ENCODE results near the gene KAZN.

The KAZN gene

DNA sequence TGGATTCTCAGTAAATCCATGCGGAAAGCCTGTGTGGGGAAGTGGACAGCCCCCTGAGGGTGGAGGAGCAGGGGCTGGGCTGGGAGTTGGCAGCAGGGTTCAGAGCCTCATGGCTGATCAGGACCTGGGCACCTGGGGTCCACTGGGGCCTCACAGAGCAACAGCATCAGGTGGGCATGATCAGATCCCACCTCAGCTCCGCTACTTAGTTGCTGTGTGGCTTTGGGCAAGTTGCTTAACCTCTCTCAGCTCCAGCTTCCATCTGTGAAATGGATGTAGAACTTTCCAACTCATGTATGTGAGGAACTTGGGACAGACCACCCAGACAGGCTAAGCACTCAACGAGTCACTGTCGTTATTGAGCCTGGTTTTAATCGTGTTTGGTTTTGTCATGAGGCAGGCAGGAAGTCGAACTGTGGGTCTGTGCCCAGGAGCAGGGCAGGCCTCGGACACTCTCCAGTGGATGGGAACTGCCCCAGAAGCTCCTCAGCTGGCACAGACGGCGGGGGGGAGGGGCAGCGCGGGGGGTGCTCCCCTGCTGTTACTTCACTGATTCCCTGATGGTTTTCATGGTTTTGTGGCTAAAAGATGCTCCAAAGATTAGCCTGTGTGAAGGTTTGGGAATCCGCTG, 399.3 kb downstream of the KAZN start:
- no peak for DNase-seq (ENCODE audit: low read depth in 1 of 2, low spot score in 1 of 2)

DNA sequence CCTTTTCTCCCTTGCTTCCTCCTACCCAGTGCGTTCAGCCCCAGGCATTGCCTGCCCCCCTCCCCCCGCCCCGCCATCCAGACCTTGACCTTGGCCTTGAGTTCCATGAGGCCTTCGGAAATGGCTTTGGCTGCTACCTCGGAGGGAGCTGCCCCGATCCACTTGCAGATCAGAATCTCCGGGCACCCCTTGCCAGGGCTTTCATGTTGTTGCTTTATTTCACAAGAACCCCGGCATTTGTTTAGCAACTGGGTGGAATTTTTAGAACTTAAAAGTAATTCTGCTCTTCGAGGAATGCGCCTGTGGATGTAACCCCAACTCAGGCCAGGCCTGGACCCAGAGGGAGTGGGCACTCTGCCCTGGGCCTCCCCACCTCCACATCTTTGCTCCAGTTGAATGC, 401.0 kb downstream of the KAZN start:
- DNase-seq (ENCODE audit: low read depth in 1 of 2, low spot score in 1 of 2), result no peak

DNA sequence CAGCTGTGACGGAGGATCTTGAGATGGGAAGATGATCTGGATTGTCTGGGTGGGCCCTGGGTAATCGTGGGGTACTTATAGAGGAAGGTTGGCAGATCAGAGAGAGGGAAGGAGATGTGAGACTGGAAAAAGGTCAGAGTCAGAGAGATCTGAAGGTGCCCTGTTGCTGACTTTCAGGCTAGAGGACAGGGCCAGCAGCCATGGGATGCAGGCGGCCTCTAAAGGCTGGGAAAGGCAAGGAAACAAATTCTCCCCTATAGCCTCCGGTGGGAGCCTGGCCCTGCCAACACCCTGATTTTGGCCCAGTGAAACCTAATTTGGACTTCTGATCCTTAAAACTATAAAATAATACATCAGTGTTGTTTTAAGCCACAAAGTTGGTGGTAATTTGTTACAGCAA, 401.5 kb downstream of the KAZN start:
- DNase-seq (ENCODE audit: low read depth in 1 of 2, low spot score in 1 of 2), result no peak

DNA sequence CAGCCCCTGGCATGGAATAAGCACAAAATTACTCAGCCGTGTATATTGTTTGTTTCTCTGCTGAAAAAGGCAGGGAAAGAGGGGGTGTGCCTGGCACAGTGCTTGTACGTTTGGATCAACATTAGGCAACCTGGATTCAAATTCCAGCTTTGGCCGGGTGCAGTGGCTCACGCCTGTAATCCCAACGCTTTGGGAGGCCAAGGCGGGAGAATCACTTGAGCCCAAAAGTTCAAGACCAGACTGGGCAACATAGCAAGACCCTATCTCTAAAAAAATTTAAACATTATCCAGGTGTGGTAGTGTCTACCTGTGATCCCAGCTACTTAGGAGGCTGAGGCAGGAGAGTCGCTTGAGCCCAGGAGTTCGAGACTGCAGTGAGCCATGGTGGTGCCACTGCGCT, 402.2 kb downstream of the KAZN start:
- DNase-seq (ENCODE audit: low read depth in 1 of 2, low spot score in 1 of 2), result no peak

DNA sequence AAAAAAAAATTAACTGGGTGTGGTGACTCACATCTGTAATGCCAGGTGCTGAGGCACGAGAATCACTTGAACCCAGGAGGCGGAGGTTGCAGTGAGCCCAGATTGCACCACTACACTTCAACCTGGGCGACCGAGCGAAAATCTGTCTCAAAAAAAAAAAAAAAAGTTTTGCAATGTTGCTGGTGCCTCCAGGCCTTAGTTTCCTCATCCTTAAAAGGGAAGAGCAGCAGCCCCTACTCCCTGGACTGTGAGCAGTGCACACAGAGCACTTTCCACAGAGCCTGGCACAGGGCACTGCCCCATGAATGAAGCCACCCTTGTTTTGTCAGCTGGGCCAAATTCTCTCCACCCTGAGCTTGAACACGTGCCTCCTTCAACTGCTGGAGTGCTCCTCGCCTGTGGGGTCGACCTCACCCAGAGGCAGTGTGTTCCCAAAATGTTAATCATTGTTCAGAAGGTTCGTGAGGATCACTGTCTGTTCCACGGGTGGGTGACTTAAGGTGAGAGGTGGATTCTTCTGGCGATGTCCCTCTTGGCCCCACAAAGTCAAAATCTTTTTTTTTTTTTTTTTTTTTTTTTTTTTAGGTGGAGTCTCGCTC, 402.9 kb downstream of the KAZN start:
- DNase-seq (ENCODE audit: low read depth in 1 of 2, low spot score in 1 of 2), result no peak

DNA sequence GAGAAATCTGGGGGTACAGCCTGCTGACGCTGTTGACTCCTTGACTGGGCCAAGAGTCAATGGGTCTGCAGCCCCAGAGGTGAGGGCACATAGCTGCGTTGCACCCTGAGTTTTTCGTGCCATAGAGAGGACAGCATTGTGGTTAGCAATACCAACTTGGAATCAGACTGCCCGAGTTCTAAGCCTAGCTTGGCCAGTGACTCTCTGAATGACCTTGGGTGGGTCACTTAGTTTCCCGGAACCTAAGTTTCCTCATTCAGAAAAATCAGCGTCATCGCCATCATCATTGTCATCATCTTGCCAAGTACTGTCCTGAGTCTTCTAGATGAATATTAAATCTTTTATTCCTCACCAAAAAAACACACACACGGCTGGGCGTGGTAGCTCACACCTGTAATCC, 403.8 kb downstream of the KAZN start:
- DNase-seq (ENCODE audit: low read depth in 1 of 2, low spot score in 1 of 2), result no peak

DNA sequence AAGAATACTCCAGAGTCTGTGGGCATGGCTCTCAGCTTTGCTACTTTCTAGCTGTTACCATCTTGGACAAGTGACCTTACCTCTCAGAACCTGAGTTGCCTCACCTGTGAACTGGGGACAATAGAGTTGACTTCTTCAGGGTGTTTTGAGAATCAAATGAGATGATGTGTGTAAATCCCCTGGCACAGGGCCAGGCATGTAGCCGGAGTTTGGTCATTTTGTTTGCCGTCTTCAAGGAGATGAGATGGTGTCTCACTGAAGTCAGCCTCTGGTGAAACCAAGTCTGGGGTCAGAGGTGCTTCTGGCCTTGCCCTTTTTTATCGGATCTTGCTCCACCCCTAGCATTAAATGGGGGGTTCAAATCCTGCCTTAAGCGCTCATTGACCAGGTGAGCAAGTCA, 405.9 kb downstream of the KAZN start:
- no peak for DNase-seq (ENCODE audit: low read depth in 1 of 2, low spot score in 1 of 2)

DNA sequence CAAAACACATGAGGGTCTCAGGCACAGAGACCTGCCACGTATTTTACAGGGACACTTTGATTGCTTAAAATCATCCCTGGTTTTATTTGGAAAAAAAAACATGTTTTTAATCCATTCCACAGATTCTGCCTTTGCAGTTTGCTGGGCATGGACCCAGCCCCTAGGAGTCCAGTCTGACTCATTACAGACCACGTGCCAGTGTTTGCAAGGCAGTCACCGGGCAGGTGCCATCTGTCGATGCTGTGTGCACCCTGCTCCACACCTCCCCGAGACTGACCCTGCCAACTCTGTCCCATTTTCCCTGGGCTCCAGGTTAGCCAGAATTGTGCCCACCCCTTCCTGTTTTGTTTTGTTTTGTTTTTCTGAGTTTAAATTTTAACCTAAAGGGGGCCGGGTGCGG, 406.6 kb downstream of the KAZN start:
- no peak for DNase-seq (ENCODE audit: low read depth in 1 of 2, low spot score in 1 of 2)

DNA sequence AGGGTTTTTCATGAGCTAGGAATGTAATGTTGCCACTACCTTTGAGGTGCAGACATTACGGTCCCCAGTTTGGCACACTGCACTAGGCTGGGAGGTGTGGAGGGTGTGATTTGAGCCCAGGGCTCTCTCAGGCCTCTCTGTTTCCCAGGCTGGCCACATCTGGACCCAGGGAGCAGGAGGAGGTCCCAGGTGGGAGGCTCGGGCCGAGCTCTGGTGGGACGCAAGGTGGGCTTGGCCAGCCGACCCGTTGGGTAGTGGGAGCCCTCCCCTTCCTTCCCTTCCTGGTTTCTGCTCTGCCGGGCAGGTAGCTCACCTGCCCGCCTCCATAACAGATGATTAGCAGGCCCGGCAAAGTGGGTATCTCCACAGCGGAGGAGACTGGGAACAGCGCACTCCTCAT, 408.9 kb downstream of the KAZN start:
- no peak for DNase-seq (ENCODE audit: low read depth in 1 of 2, low spot score in 1 of 2)

DNA sequence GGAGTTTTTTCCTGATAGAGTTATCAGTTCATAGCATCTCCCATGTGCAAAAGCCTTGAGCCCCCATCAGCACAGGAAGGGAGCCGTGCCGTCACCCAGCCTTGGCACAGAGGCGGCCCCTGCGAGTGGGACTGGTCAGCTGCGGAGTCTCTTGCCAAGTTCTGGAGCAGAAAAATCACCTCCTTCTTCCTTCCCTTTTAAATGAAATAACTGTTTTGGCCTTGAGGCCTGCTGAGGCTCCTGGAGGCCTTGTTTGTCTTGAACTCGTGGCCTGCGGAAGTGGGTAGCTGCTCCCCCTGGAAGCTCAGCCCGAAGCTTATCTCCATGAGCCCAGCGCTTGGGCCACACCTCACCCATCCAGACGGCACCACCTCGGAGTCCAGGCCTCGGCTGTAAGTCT, 409.4 kb downstream of the KAZN start:
- no peak for DNase-seq (ENCODE audit: low read depth in 1 of 2, low spot score in 1 of 2)

DNA sequence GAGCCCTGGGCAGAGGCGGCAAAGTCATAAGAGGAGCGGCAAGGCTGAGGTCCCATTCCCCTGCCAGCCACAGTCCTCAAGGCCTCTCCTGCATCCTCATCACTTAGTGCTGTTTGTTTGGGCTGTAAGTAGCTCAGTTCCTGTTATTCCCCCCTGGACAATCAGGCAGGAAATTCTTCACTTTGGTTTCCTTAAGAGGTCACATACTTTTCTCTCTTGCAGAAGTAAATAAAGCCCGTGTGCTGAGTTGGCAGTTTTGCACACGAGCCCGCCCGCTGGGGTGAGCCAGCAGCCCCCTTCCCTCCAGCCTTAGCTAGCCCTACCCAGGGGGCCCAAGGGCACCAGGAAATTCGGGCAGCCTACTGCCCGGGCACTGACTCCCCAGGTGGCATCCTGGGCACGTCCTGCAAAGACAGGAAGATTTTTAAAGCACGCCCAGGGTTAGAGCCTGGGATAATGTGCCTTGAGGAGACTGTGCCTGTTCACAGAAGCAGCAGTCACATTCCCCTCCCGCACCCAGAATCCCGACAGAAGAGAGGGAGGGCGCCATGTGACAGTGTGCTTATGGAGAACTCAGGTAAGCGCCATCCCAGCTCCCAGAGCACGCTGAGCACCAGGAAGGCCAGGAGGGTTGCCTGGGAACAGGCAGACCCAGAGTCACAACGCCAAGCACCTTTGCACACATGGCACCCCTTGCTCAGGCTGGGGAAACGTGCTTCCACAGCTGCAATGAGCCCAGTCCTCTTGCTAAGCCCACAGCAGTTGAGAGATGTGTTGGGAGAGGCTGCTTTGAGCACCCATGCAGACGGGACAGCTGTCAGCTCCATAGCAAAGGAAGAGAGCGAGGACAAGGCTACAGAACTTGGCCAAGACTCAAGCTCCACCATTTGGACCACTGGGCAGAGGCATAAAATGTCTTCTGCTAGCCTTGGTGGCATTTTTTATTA, 410.6 kb downstream of the KAZN start:
- DNase-seq (ENCODE audit: low read depth in 1 of 2, low spot score in 1 of 2), result no peak

DNA sequence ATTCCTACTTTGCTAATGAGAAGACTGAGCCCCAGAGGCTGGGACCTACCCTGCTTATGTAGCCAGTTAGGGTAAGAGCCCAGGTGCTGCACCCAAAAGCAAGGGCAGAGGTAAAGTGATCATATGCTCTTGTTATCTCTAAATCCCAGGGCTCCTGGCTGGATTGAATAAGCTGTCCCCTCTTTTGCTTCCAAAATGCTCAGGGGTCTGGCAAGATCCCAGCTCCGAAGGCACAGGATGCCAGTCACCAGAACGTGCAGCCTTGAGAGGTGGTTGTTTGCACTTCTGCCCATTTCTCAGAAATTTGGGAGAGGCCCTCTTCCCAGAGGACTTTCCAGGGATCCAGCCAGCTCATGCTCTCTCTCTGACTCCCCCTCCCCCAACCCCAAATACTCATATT, 412.7 kb downstream of the KAZN start:
- DNase-seq (ENCODE audit: low read depth in 1 of 2, low spot score in 1 of 2), result no peak

DNA sequence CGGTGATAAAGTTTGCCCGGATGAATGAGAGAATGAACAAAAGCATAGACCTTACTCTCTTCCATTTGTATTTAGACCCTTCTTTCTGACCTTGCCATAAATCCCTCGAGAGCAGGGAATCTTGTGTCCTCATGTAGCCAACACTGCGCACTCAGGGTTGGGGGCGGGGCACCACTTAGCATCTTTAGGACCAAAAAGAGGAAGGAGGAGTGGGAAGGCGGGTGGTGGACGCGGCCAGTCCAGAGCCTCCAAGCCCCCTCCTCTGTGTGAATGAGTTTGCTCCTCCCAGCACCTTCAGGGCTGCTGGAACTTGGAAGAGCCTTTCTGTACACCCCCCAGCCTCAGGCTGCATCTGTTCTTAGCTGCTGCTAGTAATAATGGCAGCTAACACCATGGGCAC, 413.2 kb downstream of the KAZN start:
- DNase-seq (ENCODE audit: low read depth in 1 of 2, low spot score in 1 of 2), result no peak

DNA sequence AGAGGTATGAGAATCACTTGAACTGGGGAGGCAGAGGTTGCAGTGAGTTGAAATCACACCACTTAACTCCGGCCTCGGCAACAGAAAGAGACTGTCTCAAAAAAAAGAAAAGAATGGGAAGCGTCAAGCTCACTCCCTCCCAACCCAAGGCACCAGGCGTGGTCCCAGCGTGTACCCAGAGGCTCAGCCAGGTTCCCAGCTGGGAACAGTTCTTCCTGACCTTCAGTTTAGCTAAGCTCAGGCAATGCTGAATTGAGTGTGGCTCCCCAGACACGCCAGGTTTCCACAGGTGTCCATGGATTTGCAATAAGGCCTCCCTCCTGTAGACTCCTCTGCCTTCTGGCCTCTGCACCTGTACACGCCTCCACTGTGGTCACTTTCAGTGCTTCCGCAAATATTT, 414.3 kb downstream of the KAZN start:
- DNase-seq (ENCODE audit: low read depth in 1 of 2, low spot score in 1 of 2), result no peak

DNA sequence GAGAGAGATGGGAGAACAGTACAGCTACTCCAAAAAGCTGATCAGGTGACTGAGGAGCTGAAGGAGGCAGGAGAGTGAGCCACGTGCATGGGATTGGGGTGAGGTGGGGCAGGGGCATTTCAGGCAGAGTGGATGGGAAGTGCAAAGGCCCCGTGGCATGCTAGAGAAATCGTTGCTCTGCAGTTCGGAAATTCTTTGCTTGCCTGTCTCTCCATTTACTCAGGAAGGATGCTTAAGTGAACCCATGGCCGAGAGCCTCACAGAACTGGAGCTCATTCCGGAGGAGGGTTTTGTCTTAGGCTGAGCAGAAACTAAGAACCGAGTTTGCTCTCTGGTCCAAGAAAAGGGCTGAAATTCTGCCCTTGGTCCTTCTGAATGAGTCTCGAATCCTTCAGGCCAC, 415.3 kb downstream of the KAZN start:
- no peak for DNase-seq (ENCODE audit: low read depth in 1 of 2, low spot score in 1 of 2)

DNA sequence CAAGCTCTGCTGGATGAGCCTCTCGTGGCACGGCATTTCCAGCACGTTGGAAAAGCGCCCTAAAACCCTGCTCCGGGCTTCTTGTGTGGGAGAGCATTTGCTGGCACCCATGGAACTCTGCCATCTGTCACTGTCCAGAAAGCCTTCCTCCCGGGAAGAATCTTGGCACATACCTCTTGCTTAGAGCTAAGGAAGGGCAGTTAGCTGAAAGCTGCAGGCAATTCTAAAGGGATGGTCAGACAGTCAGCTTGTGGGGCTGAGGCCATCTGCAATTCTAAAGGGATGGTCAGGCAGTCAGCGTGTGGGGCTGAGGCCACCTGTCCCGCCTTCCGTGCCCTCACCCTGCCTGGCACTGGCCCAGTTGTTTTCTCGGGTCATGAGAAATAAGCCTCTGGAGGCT, 416.0 kb downstream of the KAZN start:
- DNase-seq (ENCODE audit: low read depth in 1 of 2, low spot score in 1 of 2), result no peak

DNA sequence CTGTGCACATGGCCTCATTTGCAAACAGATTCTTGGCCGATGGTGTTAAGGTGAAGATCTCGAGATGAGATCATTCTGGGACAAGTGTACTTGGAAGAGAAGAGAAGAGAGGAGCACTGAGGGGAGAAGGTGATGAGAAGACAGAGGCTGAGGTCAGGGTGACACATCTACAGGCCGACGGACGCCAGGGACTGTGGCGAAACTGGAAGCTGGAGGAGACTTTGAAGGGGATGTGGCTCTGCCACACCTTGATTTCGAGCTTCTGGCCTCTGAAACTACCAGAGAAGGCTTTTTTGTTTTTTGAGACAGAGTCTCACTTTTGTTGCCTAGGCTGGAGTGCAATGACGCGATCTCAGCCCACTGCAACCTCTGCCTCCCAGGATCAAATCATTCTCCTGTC, 417.5 kb downstream of the KAZN start:
- no peak for DNase-seq (ENCODE audit: low read depth in 1 of 2, low spot score in 1 of 2)

DNA sequence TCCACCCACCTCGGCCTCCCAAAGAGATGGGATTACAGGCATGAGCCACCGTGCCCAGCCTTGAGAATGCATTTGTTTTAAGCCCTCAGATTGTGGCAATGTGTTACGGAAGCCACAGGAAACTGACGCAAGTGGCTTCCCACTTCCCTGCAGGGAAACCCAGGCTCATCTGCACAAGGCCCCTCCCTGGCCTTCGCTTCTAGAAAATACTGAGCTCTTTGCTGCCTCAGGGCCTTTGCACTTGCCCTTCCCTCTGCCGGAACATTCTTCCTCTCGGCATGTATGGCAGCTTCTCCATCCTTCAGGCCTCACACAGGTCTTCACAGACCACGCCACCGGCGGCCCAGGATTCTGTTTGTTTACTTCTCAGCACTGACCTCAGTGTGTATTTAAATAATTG, 418.0 kb downstream of the KAZN start:
- no peak for DNase-seq (ENCODE audit: low read depth in 1 of 2, low spot score in 1 of 2)

DNA sequence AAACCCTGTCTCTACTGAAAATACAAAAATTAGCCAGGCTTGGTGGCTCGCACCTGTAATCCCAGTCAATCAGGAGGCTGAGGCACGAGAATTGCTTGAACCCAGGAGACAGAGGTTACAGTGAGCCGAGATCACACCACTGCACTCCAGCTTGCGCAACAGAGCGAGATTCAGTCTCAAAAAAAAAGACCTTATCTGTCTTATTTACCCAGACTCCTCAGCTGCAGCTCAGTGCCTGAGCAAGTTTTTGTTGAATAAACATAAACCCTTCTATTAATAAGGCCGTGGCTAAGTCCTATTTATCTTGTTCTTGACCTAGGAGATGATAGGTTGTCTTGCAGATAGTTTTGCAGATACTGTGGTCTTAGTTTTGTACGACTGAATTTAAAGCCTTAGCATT, 418.6 kb downstream of the KAZN start:
- DNase-seq (ENCODE audit: low read depth in 1 of 2, low spot score in 1 of 2), result no peak

DNA sequence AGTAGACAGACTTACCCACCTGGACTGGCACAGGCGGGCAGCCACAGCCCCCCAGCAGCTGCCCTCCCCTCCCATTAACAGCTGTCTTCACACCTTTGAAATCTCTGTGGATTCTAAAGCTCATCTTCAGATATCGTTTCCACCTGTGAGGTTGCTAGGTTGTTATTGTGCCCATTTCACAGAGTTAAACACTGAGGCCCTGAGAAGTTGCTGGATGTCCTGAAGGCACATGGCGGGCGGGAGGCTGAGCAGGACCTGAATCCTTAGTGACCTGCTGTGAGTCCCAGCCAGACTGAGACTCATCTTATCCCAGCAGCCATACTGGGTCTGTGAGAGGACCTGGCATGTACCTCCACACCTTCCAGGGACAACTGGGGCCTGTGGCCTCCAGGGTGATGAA, 420.3 kb downstream of the KAZN start:
- no peak for DNase-seq (ENCODE audit: low read depth in 1 of 2, low spot score in 1 of 2)

DNA sequence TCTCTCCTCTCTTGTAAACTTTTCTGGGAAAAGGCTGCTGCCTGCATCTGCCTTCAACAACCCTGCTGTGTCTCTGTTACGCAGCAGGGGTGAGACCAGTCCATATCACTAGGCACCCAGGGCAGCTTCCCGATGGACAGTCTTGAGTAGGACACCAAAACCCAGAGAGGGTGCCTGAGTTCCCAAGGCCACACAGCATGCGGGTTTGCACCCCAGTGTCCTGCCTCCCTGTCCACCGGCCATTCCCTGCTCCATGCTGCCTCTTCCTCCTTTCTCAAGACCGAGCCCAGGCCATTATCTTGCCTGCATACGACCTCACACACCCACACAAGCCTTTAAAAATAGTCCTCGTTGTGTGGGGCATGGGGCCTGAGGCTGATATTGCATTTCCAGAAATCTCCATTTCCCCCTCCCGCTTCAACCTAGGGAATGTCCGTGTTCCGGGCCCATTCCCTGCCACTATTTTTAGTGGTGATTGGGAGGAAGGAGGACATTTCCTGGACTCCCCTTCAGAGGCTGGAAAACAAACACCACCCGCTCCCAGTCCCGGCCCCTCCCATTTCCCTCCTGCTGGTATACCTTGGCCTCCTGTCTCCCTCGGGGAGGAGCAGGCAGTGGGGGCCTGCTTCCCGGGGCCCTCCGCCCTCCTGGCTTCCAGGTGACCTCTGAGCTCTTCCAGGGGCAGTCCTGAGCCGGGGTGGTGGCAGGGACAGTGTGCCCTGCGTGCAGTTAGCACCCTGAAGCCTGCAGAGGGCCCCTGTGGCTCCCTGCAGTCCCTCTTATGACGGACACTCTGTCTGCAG, 422.7 kb downstream of the KAZN start:
- no peak for DNase-seq (ENCODE audit: low read depth in 1 of 2, low spot score in 1 of 2)

DNA sequence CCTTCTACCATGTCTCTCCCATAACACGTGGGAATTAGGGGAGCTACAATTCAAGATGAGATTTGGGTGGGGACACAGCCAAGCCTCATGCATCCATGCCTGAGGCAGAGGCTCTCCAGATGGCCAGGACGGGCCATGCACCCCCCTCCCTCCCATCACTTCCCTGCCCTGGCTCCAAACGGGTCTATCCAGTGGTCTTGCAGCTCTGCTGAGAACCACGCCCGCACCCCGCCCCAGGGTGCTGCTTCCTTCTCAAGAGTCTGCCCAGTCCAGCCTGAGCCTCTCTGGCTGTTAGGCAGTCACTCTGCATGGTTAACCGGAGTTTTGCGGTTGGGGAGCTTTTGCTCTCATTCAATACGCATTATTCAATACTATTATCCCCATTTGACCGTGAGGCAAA, 423.6 kb downstream of the KAZN start:
- no peak for DNase-seq (ENCODE audit: low read depth in 1 of 2, low spot score in 1 of 2)
